DMS 273 (cell line): Measurements from ENCODE around the gene KRTAP10-7.

ENCODE experiments used
- DNase-seq: peaks from one replicate; lab custom pipeline; 2025; ENCODE audit not compliant: unreplicated experiment; lab: John Stamatoyannopoulos, UW

The KRTAP10-7 gene

DNA sequence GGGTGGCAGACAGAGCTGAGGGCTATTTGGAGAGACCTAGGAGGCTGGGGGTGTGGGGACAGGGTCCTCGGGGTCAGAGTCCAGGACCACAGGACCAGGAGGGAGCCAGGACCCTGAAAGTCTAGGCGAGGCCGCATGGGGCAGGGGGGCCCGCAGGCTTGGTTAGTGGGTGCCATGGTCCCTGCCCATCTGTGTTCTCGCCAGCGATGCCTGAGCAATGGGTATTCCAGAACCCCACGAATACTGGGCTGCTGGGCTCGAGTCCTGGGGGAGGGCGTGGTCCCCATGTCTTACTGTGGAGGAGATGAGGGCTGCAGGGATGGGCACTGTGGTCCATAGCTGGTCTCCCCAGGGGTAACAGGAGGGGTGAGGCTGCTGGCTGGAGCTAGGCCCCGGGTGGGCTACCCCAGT, 10.1 kb upstream of the KRTAP10-7 start:
- no peak for DNase-seq

- DNase-seq = peak; percentile 85
Observed at GRCh38 chr21:44590897-44591800, 9.2 kb upstream of the KRTAP10-7 start.

DNA sequence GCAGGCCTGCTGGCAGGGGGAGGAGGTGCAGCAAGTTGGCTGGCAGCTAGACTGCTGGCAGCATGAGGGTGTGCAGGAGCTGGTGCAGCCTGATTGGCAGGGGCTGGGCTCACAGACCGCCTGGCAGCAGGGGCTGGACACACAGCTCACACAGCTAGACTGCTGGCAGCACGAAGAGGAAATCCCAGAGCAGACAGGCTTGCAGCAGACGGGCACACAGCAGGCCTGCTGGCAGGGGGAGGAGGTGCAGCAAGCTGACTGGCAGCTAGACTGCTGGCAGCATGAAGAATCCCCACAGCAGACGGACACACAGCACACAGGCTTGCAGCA, 8.6 kb upstream of the KRTAP10-7 start:
- DNase-seq = peak; percentile 81

DNA sequence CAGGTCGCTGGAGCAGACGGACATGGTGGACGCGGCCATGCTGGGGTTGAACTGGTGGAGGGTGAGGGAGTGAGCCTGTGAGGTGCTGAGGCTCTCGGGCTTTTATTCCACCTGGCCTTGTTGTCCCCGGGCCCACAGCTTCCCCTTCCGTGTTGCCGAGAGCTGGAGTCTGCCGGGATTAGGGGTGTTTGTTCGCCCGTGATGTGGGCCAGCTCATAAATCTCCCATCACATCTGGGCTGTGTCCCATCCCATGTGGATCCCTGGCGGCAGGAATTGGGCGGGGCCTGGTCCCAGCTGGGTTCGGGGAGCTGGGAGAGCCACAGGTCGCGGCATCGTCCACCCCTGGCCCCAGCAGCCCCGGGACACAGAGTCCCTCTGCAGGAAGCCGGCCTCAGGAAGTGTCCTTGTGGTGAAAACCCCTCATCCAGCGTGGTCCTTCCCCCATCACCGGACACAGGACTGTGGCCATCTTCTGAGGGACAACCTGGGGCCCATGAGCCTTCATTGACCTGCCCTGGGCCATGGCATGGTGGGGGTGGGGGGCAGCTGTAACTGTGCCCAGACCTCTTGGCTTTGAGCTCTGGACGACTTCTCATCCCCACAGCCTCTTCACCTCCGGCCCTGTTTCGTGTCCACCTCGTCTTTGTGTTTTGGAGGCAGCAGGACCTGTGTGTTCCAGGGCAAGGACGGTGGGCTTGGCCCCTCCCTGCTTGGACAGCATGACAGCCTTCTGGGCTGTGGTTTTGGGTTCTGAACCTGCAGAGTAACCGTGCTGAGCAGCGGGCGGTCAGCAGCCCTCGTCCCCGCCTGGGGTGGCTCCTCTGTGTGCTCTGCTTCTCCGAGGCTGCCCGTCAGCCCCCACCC, 7.7 kb upstream of the KRTAP10-7 start, which contains the start of gene KRTAP10-6:
KRTAP10-6 (minus strand) TSS at position 60 of the 866 bp plus-strand sequence; CDS start at position 39, 21 bp downstream.
- DNase-seq = peak; percentile 57

DNA sequence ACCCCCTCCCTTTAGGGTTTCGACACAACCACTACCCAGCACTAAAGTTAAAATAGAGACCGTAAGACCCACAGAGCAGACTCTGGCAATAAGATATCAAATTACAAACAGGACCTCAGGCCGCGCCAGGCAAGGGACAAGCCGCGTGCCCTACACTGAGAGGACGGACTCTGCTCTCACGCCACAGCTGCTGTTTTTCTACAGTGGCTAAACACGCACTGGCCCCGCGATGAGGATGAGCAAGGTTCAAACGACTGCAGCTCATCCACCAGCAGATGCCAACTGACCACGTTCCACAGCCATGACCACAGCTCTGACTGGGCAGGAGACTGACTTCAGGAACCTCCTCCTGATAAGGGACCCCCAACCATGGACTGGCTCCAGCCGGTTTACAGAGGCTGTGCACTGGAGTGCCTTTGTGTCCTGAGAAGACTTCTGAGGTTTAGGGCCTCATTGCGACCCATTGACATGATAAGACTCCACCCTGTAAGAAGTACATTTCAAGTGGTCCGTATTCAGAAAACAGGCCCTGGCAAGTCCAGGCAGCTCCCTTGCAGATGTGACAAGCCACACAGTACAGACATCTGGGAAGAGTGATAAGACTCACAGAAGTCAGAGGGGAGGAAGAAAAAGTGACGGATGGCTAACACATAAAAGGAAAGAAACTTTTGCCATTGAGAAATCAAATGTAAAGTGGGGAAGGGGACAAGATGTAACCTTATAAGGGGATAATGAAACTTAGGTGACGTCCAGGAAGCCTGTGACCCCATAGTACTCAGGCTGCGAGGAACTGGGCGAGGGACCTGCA, 6.6 kb upstream of the KRTAP10-7 start:
- DNase-seq = peak; percentile 37

- DNase-seq = no peak
Observed at GRCh38 chr21:44594406-44594916, 5.9 kb upstream of the KRTAP10-7 start.

- DNase-seq = no peak
Observed at GRCh38 chr21:44595524-44595923, 4.9 kb upstream of the KRTAP10-7 start.

- no peak for DNase-seq
Observed at GRCh38 chr21:44596068-44596725, 4.2 kb upstream of the KRTAP10-7 start.

GRCh38 chr21:44598061-44598460, 2.3 kb upstream of the KRTAP10-7 start:
- no peak for DNase-seq

DNA sequence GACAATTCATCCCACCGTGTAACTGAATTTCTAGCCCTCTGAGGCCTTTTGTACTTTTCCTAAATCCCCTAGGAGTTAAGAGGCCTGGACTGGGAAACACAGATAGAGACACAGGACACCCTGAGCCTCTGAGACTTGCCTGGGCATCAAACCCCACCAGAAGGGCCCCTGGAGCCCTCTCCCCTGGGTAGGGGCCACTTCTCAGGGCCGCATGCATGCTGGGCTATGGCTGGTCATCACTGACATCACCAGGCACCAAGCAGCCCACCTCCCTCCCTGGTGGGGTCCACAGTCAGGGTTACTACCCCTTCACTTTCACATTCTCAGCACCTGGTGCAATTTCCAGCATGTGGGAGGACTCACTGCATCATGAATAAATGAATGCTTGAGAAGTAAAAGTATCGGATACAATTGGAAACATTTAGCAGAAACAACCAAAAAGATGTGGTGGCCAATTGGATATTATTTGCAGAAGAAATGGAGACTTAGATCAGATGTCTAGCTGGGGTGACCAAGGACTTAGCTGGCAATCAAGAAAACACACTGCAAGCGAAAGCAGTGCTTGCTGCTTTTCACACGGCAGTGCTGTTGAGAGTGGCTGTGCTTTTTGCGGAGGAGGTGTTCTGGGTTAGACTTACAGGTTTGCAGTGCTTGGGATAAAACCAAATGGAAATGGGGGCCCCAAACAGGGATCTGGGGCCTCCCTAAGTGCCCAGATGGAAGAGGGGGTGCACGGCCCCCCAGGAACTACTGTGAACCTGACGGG, 950 bp upstream of the KRTAP10-7 start:
- no peak for DNase-seq

DNA sequence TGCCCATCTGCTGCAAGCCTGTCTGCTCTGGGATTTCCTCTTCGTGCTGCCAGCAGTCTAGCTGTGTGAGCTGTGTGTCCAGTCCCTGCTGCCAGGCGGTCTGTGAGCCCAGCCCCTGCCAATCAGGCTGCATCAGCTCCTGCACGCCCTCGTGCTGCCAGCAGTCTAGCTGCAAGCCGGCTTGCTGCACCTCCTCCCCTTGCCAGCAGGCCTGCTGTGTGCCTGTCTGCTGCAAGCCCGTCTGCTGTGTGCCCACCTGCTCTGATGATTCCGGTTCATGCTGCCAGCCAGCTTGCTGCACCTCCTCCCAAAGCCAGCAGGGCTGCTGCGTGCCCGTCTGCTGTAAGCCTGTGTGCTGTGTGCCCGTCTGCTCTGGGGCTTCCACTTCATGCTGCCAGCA, 694 bp downstream of the KRTAP10-7 start:
- DNase-seq = peak; percentile 86

DNA sequence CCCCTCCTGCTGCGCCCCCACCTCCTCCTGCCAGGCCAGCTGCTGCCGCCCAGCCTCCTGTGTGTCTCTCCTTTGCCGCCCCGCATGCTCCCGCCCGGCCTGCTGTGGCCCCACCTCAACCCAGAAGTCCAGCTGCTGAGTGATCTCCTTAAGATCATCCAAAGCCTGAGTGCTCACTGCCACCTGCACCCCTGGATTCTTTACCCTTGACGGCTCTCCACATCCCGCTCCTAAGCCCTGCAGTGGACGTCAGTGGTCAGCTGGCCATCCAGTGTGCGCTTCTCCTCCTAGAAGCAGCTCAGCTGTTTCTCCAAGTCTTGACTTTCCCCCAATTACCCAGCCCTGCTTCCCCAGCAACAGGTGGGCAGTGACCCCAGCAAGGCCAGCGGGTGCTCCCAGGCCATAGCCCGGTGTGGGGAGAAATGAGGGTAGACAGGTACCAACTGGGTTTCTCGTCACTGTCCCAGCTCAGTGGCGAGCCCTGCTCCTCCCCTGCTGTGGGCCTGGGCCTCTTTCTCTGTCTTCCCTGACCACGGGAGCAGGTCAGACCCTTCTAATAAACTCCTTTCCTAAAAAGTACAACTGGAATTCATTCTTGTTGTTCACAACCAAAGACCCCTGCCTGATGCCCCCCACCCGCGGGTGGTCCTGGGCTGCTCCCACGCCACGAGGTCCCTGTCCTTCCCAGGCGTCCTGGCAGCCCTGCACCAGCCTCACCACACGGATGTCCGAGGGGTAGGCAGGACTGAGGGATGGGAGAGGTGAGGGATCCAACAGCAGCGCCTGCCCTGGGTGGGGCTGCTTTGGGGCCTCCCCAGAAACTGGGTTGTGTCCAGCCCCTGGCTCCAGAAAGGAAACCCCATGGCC, 1.4 kb downstream of the KRTAP10-7 start:
- peak; percentile 78 for DNase-seq

- DNase-seq = no peak
Observed at GRCh38 chr21:44602463-44602850, 2.1 kb downstream of the KRTAP10-7 start.

- no peak for DNase-seq
Observed at GRCh38 chr21:44603109-44603875, 2.9 kb downstream of the KRTAP10-7 start.

DNA sequence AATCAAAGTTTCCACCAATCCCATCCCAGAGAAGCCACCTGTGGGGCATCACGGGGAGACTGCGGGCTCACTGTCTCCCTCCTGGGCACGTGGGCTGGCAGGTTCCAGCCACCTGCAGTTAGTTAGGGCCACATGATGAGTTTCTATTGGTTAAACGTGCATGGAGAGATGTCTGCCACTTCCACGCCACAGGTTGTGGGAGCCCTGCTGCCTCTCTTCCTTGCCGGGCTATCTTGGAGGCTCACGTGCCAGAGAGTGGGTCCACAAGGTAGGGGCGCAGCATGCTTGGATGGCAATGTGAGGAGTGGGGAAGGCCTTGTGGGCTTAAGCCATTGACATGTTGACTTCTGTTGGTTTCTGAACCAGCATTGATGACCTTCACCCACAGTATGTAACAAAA, 3.5 kb downstream of the KRTAP10-7 start:
- DNase-seq = no peak

DNA sequence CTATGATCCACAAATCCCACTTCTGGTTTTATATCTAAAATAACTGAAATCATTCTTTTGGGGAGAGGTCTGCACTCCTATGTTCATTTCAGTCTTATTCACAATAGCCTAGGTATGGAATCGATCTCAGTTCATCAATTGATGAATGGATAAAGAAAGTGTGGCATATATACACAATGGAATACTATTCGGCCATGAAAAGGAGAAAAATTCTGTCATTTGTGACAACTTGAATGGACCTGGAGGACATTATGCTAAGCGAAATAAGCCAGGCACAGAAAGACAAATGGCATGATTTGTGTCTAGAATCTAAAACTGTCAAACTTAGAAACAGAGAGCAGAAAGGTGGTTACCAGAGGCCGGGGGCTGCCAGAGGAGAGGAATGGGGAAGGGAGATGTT, 6.1 kb downstream of the KRTAP10-7 start:
- DNase-seq = no peak

- DNase-seq = no peak
Observed at GRCh38 chr21:44609193-44609592, 8.8 kb downstream of the KRTAP10-7 start.
